Activated gamma-delta T cell treated with Interleukin-2 at 50 U/mL for 16 hours (primary cell): ENCODE results near the gene CSNK2A1.

Experiments used
- DNase-seq: peaks from one replicate; pipeline ENCODE4 v3.0.0-alpha.2; 2020

Gene CSNK2A1

DNA sequence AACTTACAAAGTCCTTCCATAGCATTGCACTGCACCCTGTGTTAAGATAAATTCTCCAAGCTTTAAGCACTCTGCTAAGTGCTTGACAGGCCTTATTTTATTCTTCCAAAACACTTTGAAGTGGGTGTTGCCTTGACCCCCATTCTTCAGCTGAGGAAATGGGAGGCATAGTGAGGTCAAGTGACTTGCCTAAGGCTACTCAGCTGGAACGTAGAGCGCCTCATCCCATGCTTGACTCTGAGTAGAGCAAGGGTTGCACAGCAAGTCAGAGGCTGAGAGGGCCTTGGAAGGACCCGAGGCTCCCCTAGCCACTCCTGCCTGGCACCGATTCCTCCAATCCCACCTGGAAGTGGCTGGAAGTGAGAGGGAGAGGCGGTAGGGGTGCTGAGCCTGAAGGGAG, 19.6 kb upstream of the CSNK2A1 start:
- no peak for DNase-seq

DNA sequence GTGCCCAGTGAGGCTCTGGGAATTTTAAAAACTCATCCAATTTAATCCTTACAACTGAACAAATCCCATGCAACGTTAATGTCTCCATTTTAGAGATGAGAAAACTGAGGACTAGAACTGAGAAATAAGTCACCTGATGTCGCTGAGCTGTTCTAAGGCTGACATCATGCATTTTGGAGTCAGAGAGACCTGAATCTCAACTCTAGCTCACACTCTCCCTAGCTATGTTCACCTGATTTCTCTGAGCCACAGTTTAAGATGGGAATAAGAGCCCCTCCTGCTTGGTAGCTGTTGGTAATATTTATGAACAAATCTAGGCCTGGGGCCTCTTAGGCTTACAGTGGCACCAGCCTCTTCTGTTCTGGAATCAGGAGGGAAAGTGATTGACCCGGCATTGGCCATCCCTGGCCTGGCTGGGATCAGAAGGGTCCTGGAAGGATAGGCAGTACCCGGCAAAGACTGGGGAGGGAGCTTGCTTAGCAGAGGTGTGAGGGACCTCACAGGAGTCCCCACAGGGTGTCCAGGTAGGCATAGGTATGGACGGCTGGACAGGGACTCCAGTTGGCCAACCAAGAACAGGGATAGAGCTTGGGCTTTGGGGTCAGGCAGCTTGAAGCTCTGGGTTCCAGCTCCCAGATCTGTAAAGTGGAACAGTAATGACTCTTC, 18.8 kb upstream of the CSNK2A1 start:
- DNase-seq: no peak

DNA sequence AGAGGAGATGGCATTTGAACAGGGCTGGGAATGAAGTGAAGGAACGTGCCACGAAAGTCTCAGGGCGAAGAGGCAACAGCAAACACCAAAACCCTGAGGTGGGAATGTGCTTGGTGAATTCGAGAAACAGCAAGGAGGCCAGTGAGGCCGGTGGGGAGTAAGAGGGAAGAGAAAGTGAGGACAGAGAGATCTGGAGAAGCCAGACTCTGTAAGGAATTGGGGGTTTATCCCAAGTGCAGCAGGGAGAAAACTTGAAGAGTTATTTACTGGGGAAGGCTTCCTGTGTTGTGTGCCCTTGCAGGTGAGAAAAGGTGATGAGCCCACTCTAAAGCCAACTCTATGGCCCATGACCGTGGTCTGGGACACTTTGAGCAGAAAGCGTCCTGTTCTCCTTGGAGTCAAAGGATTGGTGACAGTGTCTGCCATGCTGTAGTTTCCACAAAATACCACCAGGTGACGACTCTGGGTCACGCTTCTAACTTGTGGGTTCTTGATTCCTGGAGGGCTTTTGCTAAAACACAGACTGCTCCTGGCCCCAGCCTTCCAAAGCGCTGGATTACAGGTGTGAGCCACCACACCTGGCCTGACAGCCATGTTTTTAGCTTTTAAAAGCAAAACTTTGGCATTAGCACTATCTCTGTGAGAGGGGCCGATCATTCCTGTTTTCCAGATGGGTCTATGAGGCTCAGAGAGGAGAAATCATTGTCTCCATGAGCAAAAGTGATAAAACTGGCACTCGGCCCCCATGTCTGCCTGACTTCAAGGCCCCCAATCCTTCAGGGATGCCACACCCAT, 18.0 kb upstream of the CSNK2A1 start:
- DNase-seq: peak; percentile 26

DNA sequence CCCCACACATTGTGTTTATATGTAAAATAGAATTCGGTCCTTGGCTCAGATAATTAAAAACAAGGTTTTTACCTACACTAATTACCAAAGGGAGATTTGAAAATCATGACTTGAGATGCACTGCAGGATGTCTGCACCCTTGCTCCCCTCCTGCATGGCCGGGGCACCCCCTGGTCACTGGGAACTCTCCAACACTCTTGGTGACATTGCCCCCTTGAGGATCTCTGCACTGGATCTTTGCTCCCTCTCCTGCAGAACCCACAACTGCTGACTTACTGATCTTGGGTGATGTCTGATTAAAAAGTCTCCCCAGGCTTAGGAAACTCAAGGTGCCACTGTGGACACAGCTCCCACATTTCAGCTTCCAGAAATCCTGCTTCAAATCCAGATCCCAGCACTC, 17.1 kb upstream of the CSNK2A1 start:
- no peak for DNase-seq

DNA sequence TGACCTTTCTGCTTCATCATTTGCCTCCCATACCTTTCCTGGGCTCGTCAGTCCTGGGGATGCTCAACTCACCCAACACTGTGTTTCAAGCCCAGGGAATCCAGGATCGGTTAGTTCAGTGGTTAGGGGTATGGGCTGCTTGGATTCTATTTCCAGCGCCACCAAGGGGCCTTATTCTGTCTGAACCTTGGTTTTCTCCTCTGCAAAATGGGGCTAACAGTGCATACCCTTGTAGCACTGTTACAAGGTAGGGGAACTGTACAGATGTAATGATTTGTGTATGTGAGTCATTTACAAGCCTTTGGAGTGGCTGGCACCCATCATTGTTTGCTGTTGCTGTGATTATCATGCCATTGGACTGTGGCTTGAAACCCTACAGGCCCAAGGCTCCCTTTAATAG, 14.5 kb upstream of the CSNK2A1 start:
- DNase-seq: no peak

DNA sequence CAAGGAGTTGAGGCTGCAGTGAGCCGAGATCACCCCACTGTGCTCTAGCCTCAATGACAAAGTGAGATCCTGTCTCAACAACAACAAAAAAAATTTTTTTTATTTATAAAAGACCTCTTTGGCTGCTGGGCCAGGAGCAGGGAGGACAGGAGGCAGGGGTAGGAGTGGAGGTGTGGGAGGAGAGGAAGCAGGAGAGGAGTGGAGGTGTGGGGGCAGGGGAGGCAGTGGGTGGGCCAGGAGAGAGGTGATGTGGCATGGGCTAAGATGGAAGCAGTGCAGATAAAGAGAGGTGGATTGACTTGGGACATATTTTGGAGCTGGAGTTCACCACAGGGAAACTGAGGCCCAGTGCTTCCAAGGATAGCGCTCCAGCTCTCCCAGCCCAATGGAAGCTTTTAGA, 13.4 kb upstream of the CSNK2A1 start:
- DNase-seq: no peak

DNA sequence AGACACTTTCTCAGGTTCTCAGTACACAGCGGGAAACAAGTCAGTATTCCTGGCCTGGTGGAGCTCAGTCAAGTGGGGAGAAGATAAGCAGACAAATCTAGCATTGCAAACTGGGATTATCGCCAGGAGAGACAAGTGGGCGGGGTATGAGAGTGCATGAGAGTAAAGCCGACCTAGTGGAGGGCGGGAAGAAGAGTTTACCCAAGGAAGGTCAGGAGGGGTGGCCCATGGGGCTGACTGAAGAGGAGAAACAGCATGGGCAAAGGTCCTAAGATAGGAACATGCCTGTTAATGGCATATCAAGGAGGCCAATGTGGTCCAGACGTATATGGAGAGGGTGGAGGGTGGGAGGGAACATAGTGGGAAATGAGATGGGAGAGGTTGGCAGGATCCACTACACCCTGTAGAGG, 12.4 kb upstream of the CSNK2A1 start:
- DNase-seq: no peak

DNA sequence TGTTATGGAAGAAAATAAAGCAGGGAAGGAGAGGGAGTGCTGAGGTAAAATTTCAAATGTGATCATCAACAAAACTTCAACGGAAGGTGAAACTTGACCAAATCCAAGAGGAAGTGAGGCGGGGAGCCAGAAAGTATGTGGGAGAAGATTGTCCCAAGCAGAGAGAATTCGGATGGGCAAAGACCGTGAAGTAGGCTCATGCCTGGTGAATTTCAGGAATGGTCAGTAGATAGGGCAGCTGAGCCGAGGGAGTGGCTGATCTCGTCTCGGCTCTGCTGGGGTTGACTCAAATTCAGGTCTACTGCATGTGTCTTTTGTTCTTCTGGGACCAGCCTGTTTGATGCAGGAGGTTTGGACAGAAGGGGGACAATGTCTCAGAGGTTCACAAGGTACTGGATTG, 7.0 kb upstream of the CSNK2A1 start:
- DNase-seq: no peak

DNA sequence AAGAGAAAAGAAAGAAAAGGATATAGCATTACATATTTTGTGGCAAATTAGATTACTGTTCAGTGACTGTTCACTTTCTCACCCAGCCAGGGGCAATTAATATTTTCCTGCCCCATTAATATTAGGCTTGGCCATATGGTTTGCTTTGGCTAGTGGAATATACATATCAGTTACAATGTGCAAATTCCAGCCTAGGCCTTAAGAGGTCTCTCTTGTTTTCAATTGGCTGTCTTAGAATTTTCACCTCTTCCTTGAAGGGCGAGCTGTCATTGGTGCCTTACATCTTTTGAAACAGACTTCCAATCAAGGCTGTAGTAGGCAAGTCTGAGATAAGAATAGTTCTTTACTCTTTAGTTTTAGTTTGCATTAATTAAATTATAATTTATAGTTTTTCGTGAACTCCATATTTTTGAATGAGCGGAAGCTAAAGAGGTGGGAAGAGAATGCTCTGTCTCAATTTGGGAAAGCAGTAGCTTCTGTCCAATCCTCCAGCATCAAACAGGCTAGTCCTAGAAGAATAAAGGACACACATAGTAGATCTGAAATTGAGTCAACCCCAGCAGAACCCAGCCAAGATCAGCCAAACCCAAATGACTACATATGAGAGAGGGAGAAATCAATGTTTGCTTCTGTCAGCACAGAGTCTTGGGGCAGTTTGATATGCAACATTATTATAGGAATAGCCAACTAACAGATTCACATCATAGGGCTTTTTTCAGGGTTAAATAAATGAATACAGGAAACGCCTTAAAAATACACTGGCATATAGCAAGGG, 6.3 kb upstream of the CSNK2A1 start:
- no peak for DNase-seq

DNA sequence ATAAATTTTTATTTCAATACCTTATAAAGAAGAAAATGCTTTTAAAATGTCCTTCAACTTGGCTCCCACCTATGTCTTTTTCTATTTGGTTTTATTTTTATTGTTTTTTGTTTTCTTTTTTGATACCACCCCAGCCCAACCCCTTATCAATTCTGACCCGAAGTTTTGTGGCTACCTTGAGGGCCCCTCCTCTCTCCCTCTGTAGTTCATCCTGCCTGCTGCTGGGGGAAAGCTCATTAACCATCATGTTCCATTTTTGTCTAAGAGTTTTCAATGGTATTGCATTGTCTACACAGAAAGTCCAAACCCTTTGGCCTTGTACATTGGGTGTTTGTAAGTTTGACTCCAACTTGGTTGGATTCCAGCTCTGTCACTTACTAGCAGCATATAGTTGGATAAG, 5.3 kb upstream of the CSNK2A1 start:
- DNase-seq: no peak

DNA sequence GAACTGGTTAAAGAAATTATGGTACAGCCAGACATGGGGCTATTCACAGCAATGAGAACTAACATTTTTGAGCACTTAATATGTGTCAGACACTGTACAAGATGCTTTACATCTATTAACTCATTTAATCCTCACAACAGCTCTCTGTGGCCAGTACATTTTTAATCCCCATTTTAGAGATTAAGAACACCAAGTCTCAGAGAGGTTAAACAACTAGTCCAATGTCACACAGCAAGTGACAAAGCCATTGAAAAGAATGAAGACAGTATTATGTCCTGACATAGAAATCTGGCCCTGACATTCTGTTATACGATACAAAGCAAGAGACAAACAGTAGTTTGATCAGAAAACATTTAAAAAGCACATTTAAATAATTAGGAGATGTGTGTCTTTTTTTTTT, 3.8 kb upstream of the CSNK2A1 start:
- no peak for DNase-seq

DNA sequence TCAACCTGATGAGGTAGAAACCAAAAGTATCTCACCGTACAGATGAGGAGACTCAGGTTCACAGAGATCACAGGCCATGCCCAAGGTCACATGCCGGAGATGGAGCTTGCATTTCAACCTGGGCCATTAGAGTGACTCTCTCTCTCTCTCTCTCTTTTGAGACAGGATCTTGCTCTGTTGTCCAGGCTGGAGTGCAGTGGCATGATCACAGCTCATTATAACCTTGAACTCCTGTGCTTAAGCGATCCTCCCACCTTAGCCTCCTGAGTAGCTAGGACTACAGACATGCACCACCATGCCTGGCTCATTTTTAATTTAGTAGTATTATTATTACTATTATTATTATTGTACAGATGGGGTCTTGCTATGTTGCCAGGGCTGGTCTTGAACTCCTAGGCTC, 2.8 kb upstream of the CSNK2A1 start:
- DNase-seq: no peak

DNA sequence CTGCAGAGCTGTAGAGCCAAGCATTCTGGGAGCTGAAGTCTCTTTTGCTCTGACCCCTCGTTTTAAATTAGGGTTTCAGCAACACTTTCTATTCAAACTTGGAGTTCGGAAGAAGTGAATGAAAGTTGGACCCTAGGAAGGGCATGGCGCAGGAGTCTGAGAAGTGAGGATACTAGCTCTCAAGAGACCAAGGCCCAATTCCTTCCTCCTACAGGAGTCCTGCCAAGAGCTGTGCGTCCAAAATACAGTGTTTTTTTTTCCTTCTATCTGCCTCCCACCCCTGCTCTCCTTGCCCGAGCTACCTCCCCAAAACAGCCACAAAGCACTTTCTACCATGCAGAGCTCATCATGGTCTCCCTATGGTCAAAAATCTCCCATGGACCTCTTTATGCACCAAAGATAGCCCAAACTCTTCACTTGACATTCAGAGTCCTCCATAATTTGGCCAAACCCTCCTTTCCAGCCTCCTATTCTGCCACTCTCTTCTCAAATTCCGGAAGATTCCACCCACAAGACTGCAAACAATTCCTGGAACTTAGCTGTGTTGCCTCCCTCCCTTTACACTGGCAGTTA, 649 bp upstream of the CSNK2A1 start:
- DNase-seq: no peak

DNA sequence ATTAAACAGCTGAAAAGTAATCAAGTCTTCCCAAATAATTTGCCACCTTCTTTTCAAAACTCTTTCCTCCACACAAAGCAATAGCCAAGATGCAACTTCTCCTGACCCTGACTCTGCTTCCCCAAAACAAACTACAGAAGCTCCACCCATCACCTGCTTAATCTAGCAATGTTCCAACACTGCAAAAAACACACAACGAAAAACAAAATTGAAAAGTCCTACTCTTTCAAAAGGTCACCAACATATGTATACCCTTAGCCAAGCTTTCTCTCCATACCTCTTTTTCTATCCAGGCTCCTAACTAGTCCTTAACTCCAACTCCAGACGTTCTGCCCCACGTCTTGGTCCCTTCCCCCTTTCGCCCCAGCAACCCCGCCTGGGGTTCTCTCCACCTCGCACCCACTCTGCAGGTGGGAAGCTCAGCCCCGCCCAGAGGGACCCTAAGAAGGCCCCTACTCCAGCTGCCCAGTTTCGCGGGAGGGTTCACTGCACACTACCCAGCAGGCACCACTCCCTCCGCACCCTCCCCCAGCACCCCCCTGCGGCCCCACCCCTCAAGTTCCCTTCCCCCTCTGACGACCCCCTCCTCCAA, 717 bp downstream of the CSNK2A1 start:
- peak; percentile 10 for DNase-seq

DNA sequence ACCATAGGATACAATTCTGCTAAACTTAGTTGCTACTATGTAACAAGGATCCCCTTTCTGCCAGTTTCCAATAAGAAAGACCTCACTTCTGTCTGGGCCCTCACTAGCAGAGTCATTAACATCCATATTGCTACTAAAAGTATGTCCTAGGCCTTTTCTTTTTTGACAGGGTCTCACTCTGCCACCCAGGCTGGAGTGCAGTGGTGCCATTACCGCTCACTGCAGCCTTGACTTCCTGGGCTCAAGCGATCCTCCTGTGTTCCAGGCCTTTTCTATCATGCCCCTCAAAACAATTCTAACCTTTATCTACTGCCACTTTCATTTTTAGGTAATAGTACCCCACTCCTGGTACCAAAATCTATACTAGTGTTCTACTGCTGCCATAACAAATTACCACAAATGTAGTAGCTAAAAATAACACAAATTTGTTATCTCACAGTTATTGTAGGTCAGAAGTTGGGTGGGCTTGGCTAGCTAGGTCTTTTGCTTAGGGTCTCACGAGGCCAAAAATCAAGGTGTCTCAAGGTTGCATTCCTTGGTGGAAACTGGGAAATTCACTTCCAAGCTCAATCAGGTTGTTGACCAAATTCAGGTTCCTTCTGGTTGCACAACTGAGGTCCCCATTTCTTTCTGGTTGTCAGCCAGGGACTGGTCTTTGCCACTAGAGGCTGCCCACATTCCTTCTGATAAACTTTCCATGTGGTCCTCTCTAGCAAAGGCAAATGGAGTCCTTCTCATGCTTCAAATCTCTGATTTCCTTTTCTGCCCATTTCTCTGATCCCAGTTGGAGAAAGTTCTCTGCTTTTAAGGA, 3.0 kb downstream of the CSNK2A1 start:
- DNase-seq: no peak

DNA sequence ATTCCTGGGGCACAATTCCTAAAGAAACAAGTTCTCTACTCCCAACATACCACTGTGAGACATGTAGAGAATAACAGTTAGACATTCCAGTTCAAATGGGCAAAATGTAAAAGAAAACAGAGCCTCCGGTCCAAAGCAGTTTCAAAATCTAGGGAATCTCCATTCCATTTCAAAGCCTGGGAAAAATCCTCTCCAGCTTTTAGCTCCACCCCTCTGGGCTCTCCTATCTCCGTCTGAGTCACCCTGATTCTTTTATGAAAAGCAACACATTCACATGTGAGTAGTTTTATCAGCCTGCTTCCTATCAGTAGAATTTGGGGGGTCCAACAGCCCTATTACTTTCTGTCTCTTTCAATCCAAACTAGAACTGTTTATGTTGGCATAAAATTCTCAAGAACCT, 3.7 kb downstream of the CSNK2A1 start:
- DNase-seq: no peak

DNA sequence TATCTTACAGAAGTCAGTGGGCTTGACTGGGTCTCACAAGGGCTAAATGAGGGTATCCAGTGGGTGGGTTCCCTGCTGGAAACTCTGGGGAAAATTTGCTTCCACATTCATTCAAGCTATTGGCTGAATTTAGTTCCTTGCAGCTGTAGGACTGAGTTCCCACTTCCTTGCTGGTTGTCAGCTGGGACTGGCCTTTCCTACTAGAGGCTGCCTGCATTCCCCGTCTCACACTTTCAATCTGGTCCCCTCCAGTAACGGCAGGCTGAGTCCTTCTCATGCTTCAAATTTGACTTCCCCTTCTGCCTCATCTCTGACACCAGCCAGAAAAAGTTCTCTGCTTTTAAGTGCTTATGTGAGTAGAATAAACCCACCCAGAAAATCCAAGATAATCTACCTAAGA, 4.4 kb downstream of the CSNK2A1 start:
- no peak for DNase-seq

DNA sequence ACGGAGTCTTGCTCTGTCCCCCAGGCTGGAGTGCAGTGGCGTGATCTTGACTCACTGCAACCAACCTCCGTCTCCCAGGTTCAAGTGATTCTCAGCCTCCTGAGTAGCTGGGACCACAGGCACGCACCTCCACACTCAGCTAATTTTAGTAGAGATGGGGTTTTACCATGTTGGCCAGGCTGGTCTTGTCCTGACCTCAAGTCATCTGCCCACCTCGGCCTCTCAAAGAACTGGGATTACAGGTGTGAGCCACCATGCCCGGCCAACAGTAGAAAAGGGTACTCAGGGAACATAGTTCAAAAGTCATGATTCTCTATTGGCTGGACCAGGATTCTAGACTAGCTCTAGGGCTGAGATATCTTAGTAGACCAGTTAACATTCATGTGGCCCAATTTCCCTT, 5.6 kb downstream of the CSNK2A1 start:
- DNase-seq: no peak

DNA sequence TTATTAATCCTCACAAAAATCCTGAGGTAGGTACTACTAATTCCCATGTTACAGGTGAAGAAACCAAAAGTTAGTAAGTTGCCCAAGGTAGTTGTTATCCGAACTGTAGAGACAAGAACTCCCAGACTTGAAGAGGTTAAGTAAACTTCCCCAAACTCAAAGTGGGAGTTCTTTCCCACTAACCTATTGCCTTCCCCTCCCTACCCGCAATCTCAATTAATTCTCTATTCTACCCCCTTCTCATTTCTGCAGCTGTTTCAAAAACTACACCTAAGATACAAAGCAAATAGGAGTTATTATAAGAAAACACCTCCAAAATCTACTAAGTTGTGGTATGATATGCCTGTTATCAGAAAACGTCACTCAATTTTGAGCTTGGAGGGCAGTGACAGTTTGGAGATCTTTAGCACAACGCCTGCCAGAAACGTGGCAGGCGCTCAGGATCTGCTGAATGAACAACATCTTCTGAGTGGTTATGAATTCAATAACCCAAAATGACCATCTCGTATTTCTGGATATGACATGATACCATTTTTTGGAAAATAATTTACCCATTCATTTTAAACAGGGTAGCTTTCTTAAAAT, 7.1 kb downstream of the CSNK2A1 start:
- no peak for DNase-seq

DNA sequence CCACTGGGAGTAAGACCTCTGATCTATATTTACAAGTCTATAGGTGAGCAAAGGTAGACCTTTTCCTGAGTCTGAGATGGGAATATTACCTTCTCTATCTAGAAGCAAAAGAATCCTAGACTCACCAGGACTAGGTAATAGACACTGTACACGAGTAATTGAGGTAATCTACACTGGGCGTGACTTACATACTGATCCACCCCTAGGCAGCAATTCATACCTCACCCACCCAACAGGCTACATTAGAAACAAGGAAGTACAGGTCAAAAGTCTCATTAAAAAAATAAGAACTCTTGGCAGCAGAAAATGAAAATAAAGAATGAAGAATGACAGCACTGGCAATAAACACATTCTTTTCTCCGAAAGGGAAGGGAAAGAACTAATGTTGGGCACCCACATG, 7.6 kb downstream of the CSNK2A1 start:
- DNase-seq: no peak

DNA sequence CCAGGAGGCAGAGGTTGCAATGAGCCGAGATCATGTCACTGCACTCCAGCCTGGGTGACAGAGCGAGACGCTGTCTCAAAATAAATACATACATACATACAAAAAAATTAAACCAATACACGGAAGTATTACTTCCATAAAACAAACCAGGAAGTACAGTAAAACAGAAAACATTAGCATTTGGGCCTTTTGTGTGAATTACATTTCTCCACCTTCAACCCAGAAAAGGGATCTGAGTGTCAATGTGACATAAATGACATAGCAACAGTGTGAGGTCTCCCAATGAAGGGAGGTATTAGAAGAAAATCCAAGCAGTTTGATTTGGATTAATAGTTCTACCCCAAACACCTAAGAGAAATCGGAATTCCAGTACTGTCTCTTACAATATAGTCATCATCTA, 10.1 kb downstream of the CSNK2A1 start:
- no peak for DNase-seq

DNA sequence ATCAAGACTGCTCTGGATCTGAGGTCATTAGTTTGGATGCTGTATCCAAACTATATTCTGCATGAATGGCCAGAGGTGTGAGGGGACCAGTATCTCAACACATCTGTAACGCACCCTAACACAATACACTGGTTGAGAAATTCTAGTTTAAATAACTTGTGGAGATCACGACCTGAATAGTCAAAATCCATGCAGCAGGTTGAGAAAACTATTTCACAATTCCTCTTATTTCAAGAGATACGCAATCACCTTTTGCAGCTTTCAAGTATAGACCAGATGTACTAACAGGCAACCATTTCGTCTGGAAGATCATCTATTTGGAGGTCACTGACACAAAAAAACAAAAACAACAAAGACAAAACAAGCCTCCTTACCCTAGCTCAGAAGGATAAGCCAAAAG, 11.1 kb downstream of the CSNK2A1 start:
- DNase-seq: no peak
